ENCODE results near the gene TFDP2. TPM values are rescaled to one million over a fixed set of nuclear protein-coding genes. Genes with fewer than 3 reads are reported as not detected.

TFDP2 gene
- total RNA-seq, 1 experiment from 2014 or later = 55.4 TPM

DNA sequence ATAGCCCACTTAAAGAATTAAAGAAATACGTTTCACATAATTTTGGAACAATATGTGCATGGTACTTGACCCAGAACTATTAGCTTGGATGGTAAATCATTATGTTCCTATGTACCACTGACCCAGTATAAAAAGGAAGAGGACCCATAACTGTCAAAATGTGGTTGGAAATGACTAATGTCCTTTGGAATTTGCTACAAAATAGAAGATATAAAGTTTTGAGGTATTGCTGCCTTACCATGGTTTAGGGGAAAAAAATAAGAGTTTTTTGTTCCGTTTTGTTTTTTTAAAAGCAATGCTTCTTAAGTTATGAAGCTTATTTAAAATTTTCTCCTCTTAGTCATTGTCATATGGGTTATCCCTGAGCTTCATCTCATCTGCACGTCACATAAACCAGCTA is 15.8 kb upstream of the TFDP2 start:
- BruUV-seq (replicated peaks) = no TSS peak
- Histone ChIP-seq H2AFZ (ENCODE audit: low read depth, low read length, poor library complexity, severe bottlenecking) (no peak overlapping the region), H3K9me2 (ENCODE audit: insufficient read depth) (no peaks in the 10 kb centered on the region), H3K9me3 (ENCODE audit: control insufficient read depth in 1 of 2, insufficient read depth in 1 of 2, low read depth in 1 of 2, low read length in 2 of 2) (no peaks in the 10 kb centered on the region), H3K27ac (ENCODE audit: low read depth, low read length) (no peak overlapping the region), H3K4me1 (ENCODE audit: control insufficient read depth in 1 of 2, insufficient read depth in 2 of 2, low read length in 2 of 2) (no peaks in the 10 kb centered on the region), H4K20me1 (ENCODE audit: insufficient read depth) (no peaks in the 10 kb centered on the region), H3K79me2 (ENCODE audit: insufficient read depth, low read length) (no peaks in the 10 kb centered on the region), H3K4me3 (replicated peaks in 1 of 2; ENCODE audit: low read depth in 1 of 2, low read length in 2 of 2) (no peak overlapping the region), H3K27me3 (ENCODE audit: insufficient read depth, low read length) (no peaks in the 10 kb centered on the region), H3K4me2 (ENCODE audit: low read length) (no peak overlapping the region), H3K36me3 (ENCODE audit: control insufficient read depth in 1 of 2, insufficient read depth in 2 of 2, low read length in 2 of 2) (peaks cover 2 to 8% of the 10 kb centered on the region in 2 experiments; a peak in 2 of 4 replicates), H3K9ac (ENCODE audit: low read length) (no peak overlapping the region)
- RAD21 ChIA-PET (ENCODE audit: low non-redundant PET in 1 of 2, low total read pairs in 2 of 2, uncharacterized antibody in 2 of 2, unreplicated experiment in 2 of 2) = no interaction called here
- TF ChIP-seq, protein P1, sequence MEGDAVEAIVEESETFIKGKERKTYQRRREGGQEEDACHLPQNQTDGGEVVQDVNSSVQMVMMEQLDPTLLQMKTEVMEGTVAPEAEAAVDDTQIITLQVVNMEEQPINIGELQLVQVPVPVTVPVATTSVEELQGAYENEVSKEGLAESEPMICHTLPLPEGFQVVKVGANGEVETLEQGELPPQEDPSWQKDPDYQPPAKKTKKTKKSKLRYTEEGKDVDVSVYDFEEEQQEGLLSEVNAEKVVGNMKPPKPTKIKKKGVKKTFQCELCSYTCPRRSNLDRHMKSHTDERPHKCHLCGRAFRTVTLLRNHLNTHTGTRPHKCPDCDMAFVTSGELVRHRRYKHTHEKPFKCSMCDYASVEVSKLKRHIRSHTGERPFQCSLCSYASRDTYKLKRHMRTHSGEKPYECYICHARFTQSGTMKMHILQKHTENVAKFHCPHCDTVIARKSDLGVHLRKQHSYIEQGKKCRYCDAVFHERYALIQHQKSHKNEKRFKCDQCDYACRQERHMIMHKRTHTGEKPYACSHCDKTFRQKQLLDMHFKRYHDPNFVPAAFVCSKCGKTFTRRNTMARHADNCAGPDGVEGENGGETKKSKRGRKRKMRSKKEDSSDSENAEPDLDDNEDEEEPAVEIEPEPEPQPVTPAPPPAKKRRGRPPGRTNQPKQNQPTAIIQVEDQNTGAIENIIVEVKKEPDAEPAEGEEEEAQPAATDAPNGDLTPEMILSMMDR (IDR thresholded peaks at IDR 0.05 in 2 of 3, conservative IDR thresholded peaks at IDR 0.05 in 1 of 3; ENCODE audit: borderline replicate concordance in 1 of 3, insufficient read depth in 1 of 3, low read depth in 2 of 3, low read length in 2 of 3) = no peak
- TF ChIP-seq EGR1 (IDR thresholded peaks at IDR 0.05; ENCODE audit: low read depth) = no peak
- TF ChIP-seq, protein P2, sequence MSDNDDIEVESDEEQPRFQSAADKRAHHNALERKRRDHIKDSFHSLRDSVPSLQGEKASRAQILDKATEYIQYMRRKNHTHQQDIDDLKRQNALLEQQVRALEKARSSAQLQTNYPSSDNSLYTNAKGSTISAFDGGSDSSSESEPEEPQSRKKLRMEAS (IDR thresholded peaks at IDR 0.05) = no peak
- no peak for DNase-seq (ENCODE audit: low read depth, low spot score)
- ATAC-seq = no peak
- POLR2A ChIA-PET = no interaction called here
- CTCF ChIA-PET = no interaction called here
- intact Hi-C loops (cut with micrococcal nuclease) = no loop called here

DNA sequence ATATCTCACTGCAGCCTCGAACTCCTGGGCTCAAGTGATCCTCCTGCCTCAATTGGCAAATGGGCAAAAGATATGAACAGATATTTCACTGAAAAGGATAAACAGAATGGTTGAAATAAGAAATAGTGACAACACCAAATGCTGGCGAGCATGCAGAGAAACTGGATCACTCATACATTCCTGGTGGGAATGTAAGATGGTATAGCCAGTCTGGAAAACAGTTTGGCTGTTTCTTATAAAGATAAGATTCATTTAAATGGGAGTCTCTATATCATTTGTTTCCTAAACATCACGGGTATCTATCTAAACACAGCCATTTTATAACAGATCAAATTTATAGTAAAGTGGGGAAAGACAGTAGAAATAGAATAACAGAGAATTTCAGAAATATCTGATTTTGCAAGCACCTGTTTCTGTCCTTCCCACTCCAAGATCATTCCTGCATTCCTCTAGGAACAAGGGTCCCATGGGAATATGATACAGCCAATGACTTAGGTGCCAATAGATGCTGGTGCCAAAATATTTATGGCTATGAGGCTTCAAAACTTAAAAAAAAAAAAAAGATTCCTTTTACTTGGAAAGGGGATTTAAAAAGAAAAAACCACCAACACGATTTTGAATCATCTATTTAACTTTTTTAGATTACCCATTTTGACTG is 9.9 kb upstream of the TFDP2 start:
- intact Hi-C loops (cut with micrococcal nuclease) = no loop called here
- ChIA-PET RAD21 (ENCODE audit: low non-redundant PET in 1 of 2, low total read pairs in 2 of 2, uncharacterized antibody in 2 of 2, unreplicated experiment in 2 of 2) (no interaction called here), POLR2A (no interaction called here), CTCF (no interaction called here)
- Histone ChIP-seq H3K27me3 (ENCODE audit: insufficient read depth, low read length) (no peaks in the 10 kb centered on the region), H3K4me2 (ENCODE audit: low read length) (no peak overlapping the region), H4K20me1 (ENCODE audit: insufficient read depth) (no peaks in the 10 kb centered on the region), H3K36me3 (ENCODE audit: control insufficient read depth in 1 of 2, insufficient read depth in 2 of 2, low read length in 2 of 2) (no peaks in the 10 kb centered on the region), H3K27ac (ENCODE audit: low read depth, low read length) (no peak overlapping the region), H3K79me2 (ENCODE audit: insufficient read depth, low read length) (no peaks in the 10 kb centered on the region), H3K9ac (ENCODE audit: low read length) (no peak overlapping the region), H3K9me2 (ENCODE audit: insufficient read depth) (no peaks in the 10 kb centered on the region), H2AFZ (ENCODE audit: low read depth, low read length, poor library complexity, severe bottlenecking) (no peak overlapping the region), H3K4me3 (replicated peaks in 1 of 2; ENCODE audit: low read depth in 1 of 2, low read length in 2 of 2) (no peak overlapping the region), H3K4me1 (ENCODE audit: control insufficient read depth in 1 of 2, insufficient read depth in 2 of 2, low read length in 2 of 2) (no peaks in the 10 kb centered on the region), H3K9me3 (ENCODE audit: control insufficient read depth in 1 of 2, insufficient read depth in 1 of 2, low read depth in 1 of 2, low read length in 2 of 2) (no peaks in the 10 kb centered on the region)
- no peak for DNase-seq (ENCODE audit: low read depth, low spot score)
- BruUV-seq (replicated peaks) = no TSS peak
- ATAC-seq = no peak
- TF ChIP-seq, protein P1 (IDR thresholded peaks at IDR 0.05 in 2 of 3, conservative IDR thresholded peaks at IDR 0.05 in 1 of 3; ENCODE audit: borderline replicate concordance in 1 of 3, insufficient read depth in 1 of 3, low read depth in 2 of 3, low read length in 2 of 3) = no peak
- no peak for TF ChIP-seq CBX3 (IDR thresholded peaks at IDR 0.05; ENCODE audit: low read depth)
- TF ChIP-seq, protein P3, sequence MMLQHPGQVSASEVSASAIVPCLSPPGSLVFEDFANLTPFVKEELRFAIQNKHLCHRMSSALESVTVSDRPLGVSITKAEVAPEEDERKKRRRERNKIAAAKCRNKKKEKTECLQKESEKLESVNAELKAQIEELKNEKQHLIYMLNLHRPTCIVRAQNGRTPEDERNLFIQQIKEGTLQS (IDR thresholded peaks at IDR 0.05) = no peak
- TF ChIP-seq, protein P4, sequence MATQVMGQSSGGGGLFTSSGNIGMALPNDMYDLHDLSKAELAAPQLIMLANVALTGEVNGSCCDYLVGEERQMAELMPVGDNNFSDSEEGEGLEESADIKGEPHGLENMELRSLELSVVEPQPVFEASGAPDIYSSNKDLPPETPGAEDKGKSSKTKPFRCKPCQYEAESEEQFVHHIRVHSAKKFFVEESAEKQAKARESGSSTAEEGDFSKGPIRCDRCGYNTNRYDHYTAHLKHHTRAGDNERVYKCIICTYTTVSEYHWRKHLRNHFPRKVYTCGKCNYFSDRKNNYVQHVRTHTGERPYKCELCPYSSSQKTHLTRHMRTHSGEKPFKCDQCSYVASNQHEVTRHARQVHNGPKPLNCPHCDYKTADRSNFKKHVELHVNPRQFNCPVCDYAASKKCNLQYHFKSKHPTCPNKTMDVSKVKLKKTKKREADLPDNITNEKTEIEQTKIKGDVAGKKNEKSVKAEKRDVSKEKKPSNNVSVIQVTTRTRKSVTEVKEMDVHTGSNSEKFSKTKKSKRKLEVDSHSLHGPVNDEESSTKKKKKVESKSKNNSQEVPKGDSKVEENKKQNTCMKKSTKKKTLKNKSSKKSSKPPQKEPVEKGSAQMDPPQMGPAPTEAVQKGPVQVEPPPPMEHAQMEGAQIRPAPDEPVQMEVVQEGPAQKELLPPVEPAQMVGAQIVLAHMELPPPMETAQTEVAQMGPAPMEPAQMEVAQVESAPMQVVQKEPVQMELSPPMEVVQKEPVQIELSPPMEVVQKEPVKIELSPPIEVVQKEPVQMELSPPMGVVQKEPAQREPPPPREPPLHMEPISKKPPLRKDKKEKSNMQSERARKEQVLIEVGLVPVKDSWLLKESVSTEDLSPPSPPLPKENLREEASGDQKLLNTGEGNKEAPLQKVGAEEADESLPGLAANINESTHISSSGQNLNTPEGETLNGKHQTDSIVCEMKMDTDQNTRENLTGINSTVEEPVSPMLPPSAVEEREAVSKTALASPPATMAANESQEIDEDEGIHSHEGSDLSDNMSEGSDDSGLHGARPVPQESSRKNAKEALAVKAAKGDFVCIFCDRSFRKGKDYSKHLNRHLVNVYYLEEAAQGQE (IDR thresholded peaks at IDR 0.05; ENCODE audit: low read depth) = no peak
- TF ChIP-seq RAD21 (IDR thresholded peaks at IDR 0.05; ENCODE audit: low read depth) = no peak
- TF ChIP-seq ZFX (IDR thresholded peaks at IDR 0.05) = no peak
- TF ChIP-seq ZNF274 (IDR thresholded peaks at IDR 0.05; ENCODE audit: low read depth, low read length) = no peak

Measured in HCT116 (cell line).